Hematopoietic multipotent progenitor cell treated with erythropoietin and hydrocortisone succinate and interleukin-3 and kit ligand, for 17 days (in vitro differentiated cells): Measurements from ENCODE around the gene MLYCD.

Source experiments
- DNase-seq: peaks from one replicate; pipeline ENCODE4 v3.0.0-alpha.2; 2015; ENCODE audit warnings: low spot score

The MLYCD gene

DNA sequence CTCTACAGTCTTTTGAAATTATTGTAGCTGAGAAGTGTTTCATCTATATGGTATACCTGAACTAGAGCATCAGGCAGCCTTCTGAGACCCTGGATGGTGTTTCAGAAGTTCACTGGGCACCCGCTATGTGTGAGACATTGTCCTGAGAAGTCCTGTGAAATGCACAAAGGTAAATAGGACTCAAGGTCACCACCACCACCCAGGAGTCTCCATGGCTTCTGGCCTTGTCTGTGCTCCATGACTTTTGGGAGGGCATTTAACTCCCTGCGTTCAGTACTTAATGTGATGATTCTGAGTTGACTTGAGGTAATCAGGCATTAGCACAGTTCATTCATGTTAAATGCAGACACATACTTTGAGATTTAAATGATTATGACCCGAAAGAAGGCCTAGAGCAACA, 1.1 kb downstream of the MLYCD start:
- no peak for DNase-seq

DNA sequence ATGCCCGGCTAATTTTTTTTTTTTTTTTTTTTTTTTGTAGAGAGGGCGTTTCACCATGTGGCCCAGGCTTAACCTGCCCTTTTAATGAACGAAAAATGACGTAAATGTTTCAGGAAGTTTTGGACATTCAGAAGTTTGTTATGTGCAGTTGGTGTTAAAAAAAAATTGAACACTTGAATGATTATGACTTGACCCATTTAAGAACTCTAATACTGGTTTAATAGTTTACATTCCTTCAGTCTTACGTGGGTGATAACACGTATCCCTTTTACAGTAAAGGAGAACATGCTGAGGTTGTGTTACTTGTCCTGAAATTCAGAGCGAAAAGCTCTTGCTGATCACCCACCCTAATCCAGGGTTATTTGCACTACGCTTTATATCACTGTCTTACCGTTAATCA, 1.7 kb downstream of the MLYCD start:
- no peak for DNase-seq

DNA sequence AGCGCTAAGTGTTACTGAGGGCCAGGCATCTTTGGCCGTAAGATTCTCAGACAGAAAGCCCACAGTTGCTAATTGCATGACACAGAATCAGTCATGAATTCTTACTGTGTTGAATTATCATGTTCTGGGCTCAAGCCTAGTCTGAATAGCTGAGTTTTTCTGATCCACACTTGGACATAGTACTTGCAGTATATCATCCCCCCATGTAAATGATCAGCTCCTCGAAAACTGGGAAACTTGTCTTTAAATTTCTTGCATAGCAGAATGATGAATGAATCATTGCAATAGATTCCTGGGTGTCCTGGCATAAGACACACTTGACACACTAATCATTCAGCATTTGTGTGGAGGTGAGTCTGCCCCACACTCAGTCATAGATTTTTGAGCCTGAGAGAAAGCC, 2.2 kb downstream of the MLYCD start:
- no peak for DNase-seq

DNA sequence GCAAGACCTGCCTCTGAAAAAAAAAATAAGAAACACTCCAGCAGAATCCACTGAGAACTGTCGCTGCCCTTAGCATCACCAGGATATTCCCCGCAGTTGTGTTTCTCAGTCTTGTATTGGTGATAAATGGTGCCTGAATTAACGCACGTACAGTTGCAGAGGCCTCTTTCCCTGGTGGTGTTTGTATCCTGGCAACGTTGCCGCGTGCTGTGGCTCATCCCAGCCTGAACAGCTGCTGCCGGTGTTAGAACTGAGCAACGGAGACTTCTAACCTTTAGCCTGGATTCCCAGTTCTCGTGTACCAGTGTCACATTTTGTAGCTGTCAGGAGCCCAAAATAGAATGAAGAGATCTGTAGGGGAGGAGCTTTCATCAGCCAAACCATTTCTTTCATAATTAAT, 4.8 kb downstream of the MLYCD start:
- no peak for DNase-seq

DNA sequence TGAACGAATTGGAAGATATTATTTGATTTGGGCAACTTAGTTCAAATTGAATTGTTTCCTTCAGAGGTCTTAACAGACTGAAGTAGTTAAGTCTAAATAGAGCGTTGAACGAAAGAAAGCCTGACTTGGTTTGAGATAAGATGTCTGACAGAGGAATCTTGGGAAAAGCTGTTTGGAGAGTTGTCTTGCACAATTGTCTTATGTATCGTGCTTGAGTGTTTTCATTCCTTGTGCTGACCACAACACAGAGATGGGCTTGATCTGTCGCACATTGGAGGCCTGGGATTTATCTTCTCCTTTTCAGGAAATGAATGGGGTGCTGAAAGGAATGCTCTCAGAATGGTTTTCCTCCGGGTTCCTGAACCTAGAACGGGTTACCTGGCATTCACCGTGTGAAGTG, 7.8 kb downstream of the MLYCD start:
- no peak for DNase-seq

DNA sequence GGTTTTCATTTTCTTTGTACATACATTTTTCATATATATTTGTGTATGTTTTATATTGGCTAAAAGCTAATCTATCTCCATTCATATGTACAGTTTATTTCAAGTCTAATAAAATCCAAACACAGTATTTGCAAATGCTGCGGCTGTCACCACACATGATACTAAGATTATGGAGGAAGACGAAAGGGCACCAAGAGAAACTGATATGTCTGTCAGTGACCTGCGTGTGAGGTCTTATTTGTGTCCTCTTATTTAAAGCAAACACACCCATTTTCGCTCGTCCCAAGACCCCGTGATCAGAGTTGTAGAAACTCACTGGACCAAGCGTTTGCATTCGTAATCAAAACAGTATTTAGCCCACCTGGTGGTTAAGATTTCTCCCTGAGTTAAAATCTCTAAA, 8.2 kb downstream of the MLYCD start:
- no peak for DNase-seq

DNA sequence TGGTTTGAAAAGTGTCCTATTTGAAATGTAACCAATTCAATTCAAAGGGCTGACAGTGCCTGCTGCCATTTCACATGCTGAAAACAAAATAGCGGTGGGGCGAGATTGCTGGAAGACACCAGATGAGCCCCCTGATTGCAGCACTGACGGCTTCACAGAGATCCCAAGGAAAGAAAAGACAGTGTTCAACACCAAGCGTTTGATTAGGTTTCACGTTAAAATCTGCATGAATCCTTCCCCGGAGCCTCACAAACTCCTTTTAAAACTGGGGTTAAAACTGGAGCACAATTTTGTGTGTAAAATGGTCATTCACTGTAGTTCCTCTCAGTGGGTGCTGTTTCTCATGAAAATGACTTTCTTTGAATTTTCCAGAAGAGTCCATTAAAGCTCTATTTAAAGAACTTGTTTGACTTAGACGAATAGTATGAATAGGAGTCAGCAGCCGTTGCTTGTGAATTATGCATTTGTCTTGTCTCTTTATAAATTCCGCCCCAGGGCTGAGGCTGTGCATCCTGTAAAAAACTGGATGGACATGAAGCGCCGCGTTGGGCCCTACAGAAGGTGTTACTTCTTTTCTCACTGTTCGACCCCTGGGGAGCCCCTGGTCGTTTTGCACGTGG, 8.8 kb downstream of the MLYCD start:
- DNase-seq, result no peak

DNA sequence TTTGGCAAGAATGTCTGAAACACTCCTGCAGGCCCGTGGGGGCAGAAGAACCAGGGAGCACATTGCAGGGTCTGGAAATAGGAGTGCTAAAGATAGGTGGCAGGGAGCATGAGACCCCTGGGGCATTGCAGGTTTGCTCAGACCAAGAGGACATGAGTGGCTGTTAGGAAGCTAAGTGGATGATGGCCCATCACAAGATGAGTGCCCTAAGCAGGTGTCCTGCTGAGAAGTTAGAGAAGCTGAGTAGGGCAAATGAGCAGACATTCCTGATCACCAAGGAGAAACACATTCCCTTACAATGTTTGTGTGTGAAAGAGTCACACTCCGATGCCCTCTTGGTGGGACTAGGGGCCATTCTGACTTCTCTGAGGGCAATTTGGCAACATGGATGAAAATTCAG, 9.9 kb downstream of the MLYCD start:
- DNase-seq, result no peak

DNA sequence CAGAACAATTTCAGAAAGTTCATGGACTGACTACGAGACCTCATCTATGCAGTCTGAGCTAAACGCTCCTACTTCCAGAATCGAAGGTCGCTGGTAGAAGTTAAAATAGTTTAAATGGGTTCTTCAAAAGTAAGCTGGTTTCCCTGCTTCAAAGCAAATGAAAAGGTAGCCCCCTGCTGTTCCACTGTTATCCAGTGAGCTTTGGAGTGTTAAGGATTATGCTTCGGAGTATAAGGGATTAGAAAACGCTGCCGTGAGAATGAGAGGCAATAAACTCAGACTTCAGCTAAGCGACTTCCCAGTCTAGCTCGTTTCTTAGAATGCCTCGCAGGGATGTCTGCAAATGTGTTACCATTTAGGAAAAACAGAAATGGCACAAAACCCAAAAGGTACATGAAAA, 12.4 kb downstream of the MLYCD start:
- DNase-seq, result no peak

DNA sequence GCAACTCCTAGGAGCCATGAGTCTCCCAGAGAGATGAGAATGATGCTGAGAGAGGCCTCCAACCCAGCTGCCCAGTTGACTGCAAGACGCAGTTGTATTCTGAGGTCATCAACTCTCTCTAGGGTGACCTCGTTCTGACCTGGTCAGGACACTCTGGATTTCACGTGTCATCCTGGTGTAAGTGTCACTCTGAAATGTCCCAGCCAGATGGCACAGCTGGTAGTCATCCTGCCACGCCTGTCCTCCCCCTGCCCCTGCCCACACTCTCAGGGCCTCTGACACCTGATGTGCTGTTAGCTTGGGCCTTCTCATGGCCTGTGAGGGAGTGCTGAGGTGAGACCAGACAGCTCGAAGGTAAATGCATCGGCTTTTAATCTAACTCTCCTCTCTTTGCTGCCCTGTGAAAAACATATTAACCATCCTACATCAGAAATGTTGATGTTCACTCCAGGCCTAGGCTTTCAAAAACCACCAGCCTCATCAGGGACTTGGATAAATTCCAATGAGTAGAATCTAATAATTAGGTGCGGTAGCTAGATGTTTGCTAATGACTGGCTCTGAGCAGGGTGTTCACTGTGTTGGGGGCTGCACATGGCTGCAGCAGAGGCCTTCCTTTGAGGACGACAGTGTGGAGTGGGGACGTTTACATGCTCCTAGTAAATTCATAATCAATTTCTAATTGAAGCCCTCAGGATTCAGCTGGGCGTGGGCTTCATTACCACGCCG, 13.8 kb downstream of the MLYCD start:
- no peak for DNase-seq

DNA sequence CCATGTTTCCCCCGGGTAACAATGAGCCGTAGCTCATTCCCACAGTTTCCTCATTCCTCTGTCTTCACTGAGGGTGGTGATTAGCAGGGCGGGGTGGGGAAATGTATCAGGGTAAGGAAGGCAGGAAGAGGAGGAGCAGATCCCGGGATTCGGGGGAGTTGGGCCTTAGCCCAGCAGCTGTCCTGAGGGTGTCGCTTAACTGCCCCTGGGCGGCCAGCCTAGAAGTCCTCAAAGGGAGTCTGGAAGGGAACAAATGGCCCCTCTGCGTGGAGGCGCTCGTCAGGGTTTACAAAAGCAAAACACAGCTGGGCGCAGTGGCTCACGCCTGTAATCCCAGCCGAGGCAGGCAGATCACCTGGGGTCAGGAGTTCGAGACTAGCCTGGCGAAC, 14.3 kb downstream of the MLYCD start:
- no peak for DNase-seq

DNA sequence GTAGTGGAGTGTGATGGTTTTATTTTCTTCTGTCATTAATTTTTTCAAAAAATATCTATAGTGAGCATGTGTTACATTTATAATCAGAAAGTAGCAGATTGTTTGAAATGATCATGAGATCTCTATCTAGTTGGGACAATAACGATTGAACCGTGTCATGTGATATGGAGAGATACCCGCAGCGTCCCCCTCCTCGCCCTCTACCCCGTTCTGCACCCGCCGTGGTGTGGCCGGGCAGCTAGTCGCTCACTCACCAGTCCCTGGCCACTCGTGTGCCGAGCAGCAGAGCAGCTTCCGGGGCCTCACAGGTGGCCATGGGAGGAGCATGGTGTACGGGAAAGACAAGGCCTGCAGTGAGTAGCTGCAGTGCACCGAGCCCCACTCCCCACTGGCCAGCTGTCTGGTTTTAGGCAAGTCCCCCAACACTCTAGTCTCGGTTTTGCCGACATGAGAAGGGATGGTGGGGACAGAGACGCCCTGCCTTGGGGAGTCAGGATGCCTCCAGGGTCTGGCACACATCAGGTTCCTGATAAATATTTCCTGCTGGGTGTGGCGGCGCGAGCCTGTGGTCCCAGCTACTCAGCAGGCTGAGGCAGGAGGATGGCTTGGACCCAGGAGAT, 15.3 kb downstream of the MLYCD start:
- DNase-seq, result no peak

DNA sequence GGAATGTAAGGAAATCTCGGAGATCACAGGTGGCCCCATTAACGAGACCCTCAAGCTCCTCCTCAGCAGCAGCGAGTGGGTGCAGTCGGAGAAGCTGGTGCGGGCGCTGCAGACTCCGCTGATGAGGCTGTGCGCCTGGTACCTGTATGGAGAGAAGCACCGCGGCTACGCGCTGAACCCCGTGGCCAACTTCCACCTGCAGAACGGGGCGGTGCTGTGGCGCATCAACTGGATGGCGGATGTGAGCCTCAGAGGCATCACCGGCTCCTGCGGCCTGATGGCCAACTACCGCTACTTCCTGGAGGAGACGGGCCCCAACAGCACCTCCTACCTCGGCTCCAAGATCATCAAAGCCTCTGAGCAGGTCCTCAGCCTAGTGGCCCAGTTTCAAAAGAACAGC, 16.2 kb downstream of the MLYCD start:
- no peak for DNase-seq

DNA sequence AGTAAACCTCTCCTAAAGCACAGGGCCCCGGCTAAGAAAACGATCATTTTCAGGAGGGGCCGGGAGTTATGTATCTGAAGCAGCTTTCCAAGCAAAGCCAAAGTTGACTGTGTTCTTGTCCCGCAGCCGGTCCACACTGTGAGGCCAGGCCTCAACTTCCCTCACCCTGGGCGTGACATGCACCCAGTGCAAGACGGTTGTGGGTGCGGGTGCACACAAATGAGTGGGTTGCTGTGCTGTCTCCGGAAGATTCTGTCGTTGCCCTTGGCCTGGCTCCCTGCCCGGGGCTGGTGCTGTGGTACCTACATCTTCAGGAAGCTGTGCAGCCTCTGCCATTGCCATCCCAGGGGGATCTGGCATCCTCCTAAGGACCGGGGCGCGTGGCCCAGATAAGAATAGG, 16.6 kb downstream of the MLYCD start:
- no peak for DNase-seq

DNA sequence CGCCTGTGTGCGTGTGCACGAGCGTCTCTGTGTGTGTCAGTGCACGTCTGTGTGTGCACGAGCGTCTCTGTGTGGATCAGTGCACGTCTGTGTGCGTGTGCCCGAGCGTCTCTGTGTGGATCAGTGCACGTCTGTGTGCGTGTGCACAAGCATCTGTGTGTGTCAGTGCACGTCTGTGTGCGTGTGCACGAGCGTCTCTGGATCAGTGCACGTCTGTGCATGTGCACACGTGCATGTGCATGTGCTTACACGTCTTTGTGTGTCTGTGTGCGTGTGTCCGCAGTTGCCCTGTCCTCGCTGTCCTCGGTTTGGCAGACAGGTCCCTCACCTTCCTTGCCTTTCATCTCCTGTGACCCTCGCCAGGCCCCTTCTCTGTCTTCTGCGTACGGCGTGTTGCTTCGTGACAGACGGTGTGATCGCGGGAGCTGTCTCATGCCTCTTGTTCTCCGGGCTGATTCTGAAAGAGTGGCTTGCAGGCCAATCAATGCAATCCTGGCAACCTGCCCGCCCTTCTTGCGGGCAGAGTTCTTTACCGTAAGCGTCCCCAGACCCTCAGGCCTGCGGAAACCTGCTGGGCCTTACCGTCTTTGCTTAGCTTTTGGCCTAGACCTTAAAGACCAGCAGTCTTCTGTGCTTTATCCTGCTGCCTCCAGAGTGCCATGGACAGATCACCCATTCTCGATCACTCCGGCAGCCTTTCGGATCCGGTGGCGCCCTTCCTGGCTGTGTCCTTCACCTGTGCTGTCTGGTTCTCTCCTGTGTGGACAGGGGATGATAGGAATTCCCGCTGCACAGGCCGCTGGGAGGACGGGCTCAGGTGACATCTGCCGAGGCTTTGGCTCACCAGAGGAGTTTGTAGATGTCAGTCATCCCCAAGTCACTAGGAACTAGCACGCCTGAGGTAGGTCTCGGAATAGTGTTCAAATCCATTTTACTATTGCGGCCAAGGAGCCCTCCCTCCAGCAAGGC, 18.5 kb downstream of the MLYCD start:
- DNase-seq, result no peak

DNA sequence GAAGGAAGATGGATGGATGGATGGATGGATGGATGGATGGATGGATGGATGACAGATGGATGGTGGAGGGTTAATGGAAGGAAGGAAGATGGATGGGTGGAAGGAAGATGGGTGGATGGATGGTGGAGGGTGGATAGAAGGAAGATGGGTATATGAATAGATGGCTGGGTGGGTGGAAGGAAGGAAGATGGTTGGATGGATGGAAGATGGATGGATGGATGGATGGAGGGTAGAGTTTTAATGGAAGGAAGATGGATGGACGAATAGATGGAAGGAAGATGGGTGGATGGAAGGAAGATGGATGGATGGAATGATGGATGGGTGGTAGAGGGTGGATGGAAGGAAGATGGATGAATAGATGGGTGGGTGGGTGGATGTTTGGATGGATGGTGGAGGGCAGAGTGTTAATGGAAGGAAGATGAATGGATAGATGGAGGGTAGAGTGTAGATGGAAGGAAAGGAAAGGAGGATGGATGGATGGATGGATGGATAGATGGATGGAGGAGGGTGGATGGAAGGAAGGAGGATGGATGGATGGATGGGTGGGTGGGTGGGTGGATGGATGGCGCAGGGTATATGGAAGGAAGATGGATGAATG, 22.1 kb downstream of the MLYCD start:
- DNase-seq, result no peak

DNA sequence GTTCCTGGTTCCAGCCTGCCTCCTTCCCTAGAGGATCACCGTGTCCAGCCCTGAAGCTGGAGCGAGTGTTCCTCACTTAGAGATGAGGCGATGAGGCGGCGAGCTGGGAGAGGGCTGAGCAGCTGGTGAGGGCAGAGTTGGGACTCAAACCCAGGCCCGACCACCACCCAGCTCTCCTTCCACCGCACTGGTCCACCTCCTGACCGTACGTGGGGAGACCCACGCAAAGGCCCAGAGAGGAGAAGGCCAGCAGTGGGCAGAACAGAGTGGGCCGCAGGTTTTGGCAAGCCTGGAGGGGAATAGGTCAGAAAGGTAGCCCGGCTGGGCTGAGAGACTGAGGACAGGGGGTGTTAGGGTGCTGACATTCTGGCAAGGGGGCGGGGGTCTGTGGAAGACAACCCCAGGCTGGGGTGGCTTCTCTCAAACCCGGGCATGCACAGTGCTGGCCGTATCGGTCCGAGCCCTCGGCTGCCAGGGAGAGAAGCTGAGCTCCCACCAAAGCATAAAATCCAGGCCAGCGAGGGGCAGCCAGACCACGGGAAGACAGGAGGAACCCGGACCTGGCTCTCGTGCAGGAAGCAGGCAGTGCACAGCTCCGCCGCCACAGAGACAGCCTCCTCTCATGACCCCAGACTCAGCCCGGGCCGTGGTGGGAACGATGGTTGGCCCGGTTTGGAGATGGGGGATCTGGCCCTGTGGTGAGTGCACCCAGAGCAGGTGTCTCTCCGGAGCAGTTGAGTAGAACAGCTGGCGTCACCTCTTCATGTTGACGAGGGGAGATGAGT, 24.9 kb downstream of the MLYCD start:
- DNase-seq, result no peak

DNA sequence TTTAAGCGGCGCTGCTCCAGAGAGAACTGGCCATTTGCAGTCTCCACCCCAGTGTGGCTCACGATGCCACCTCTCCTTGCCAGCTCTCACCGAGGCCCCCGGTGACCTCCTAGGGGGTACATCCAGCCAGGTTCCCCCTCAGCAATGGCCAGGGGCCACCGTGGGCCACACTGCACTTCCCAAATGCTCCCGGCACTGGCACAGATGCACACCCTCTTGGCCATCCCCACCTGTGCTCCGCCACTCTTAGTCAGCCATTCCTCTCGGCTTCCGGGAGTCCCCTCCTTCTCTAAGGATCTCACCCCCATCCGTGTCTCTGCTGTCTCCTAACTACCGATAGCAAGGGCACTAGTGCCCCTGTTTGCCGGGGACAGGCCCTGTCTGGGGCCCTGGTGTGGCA, 25.8 kb downstream of the MLYCD start:
- no peak for DNase-seq

DNA sequence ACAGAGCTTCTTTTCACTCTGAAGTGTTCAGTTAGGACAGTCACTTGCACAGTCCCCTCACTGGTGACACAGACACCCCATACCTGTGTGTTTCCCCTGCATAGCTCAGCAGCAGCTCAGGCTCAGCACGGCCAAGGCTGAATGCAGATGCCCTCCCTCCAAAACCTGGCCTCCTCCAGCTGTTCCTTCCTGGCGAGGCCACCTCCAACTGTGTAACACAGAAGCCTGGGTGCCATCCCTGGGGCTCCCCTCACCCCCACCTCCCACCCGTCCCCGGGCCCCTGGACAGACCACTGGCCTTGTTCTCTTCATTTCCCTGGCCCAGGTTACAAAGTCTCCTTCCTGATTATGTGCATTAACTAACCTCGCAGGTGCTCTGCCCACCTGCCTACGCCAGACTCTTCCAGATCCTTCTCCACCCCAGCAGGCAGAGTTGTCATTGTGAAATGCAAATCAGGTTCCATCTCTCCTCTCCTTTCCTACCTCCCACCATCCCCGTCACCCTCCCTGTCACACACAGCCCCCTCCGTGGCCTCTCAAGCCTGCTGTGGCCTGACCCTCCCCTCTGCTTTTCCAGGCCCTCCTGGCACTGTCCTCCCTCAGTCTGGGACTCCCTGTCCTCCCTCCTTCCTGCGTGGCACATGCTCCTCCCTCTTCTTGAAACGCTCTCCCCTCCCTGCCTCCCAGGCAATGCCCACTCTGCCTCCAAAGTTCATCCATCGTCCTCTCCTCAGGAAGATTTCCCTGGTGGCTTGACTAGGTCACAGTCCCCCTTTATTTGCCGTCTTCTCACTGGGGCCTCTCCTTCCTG, 26.4 kb downstream of the MLYCD start:
- DNase-seq, result no peak

DNA sequence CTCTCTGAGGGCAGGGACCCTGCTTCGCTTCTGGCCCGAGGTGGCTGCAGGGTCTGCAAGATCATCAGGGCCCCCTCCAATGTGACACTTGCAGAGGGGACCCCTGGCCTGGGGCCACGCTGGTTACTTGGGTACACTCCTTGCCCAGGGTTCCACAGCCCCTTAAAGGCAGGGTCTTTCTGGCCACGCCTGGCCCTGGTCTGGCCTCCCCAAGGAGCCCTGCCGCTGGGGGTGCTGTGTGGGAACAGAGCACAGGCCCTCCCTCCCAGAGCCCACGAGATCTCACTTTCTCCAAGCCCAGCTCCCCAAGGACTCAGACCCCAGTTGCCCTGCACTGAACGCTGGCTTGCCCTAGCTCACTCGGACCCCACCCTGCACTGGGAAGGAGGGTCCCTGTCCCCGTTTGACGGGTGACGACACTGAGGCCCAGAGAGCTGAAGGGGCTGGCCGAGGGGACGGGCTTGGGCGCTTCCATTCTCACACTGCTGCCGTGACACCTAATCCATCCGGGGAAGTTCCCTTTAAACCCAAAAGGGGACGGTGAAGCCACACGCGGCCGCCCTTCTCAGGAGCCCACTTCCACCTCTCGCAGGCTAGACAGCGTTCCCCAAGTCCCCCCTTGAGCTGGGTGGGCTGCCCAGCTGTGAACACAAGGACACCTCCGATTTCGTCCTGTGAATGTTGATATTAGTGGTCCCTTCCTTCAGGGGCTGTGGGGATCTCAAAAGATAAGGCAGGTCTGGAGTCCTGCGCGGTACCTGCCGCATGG, 27.2 kb downstream of the MLYCD start:
- no peak for DNase-seq
